ENCODE measurements around the gene CEP89. TPM values are rescaled to one million over a fixed set of nuclear protein-coding genes. Genes with fewer than 3 reads are reported as not detected.
"Not testable (repeated sequence)": the region's sequence is repeated elsewhere in the genome, so short reads cannot be mapped to it uniquely, and the experiment has no call there.

The CEP89 gene
- total and polyA plus RNA-seq, 8 donors, result 5.7 to 11.0 (median 6.9) TPM

DNA sequence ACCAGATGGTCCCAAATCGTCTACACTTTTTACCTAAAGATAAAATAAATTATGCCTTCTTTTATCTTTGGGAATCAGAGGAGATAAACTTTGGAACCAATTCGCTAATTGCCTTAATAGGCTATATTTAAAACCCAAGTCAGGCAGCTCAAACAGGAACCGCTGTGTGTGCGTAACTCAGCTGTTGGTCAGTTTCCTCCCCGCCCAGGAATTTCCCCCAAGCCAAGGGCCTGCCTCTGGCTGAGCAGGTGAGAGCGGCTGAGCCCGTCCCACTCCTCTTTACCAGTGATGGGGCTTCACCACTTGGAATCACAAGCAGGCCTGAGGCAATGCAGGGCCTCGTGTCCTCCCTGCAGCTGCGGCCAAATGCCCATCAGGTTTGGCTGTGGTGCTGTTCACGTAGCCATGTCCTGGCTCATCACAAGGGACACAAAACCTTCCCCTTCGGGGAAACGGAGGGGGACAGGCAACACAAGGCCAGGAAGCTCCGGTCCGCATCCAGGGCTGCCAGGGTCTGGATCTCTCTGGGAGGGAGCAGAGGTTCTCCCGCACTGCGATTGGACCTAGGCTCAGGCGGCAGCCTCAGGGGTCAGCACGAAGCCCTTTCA is 101.7 kb downstream of the CEP89 start:
- 79 to 81% methylated on average over 18 of the region's 18 CpGs for WGBS, 2 donors
- ATAC-seq, result no peak
- no peak overlapping the region for H3K27ac ChIP-seq

DNA sequence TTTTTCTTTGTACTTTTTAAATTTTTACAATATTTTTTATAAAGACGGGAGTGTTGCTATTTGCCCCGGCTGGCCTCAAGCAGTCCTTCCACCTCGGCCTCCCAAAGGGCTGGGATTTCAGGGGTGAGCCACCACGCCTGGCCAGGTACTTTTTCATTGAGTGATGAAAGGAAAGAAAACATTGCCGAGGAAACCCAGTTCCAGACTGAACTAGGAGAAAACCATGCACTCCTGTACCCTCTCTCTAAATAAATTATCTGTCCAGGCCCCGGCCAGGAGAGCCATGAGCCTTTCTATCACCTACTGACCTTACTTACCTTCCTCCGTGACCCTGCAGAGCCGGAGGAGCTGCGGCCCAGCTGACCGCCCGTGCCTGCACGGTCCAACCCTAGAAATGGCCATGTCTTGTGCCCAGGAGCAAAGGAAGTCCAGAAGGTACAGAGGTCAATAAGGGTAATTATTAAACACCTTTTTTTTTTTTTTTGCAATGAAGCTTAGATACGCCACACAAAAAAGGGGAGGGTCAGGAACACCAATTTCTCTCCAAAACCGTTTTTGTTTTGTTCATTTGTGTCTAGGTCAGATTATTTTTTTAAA is 102.3 kb downstream of the CEP89 start, which contains the start of gene SLC7A9:
SLC7A9 (minus strand) TSS at position 399 of the 597 bp plus-strand sequence. CDS start 1,233 bp downstream, outside the sequence.
- WGBS, 2 donors, result 66 to 68% methylated on average over 14 of the region's 14 CpGs
- TF ChIP-seq, protein P1, sequence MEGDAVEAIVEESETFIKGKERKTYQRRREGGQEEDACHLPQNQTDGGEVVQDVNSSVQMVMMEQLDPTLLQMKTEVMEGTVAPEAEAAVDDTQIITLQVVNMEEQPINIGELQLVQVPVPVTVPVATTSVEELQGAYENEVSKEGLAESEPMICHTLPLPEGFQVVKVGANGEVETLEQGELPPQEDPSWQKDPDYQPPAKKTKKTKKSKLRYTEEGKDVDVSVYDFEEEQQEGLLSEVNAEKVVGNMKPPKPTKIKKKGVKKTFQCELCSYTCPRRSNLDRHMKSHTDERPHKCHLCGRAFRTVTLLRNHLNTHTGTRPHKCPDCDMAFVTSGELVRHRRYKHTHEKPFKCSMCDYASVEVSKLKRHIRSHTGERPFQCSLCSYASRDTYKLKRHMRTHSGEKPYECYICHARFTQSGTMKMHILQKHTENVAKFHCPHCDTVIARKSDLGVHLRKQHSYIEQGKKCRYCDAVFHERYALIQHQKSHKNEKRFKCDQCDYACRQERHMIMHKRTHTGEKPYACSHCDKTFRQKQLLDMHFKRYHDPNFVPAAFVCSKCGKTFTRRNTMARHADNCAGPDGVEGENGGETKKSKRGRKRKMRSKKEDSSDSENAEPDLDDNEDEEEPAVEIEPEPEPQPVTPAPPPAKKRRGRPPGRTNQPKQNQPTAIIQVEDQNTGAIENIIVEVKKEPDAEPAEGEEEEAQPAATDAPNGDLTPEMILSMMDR (IDR thresholded peaks at IDR 0.05), result no peak
- no peak for FAIRE-seq
- DNase-seq, result no peak
- Histone ChIP-seq H3K4me3 (no peak within 1 kb of the TSS), H3K36me3 (no peaks in the 10 kb centered on the region), H3K27ac (no peak within 1 kb of the TSS), H3K27me3 (no peaks in the 10 kb centered on the region), H3K9me3 (no peaks in the 10 kb centered on the region), H3K4me1 (no peaks in the 10 kb centered on the region)
- no peak for ATAC-seq
- intact Hi-C loops (cut with DNase I), result no loop called here

More for the DNA sequence above, 101.7 kb downstream of the CEP89 start:
- TF ChIP-seq, protein P1 (IDR thresholded peaks at IDR 0.05), result no peak
- no peaks in the 10 kb centered on the region for H3K36me3 ChIP-seq
- no peak overlapping the region for H3K4me3 ChIP-seq
- intact Hi-C loops (cut with DNase I), result no loop called here
- DNase-seq, result no peak
- H3K9me3 ChIP-seq, result no peaks in the 10 kb centered on the region
- H3K27me3 ChIP-seq, result no peaks in the 10 kb centered on the region
- no peaks in the 10 kb centered on the region for H3K4me1 ChIP-seq
- FAIRE-seq, result no peak

DNA sequence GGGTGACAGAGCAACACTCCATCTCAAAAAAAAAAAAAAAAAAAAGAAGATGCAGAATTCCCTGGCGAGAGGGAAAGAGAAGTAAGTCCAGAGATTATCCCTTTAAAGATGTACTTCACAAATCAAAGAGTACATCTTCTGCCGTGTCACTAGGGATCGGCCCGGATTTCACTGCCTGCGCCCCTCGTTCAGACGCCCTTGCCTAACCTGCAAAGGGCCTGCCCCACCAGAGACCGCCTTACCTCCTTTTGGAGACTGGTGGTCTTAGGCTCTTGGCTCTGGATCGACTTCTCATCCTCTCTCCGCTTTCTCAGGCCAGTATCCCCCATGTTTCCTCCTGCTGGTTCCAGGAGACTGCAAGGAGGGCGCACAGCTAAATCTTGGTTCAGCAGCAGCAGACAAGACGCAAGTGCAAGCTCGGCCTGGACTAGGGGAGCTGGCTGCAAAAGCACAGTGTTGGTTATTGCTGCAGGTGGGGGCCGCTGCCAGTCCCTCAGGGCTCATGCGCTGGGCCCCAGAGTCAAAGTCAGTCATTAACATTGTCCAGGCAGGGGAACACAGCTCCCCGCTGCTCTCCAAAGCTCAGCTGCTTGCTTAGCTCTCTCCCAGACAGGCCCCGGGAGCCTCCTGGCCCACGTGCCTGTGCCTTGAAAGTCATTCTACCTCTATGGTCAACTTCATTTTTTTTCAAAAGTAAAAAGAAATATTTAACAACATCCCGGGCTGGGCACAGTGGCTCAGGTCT is 103.4 kb downstream of the CEP89 start:
- intact Hi-C loops (cut with DNase I), result no loop called here
- FAIRE-seq, result no peak
- Histone ChIP-seq H3K4me3 (no peak overlapping the region), H3K27ac (no peak overlapping the region), H3K27me3 (no peaks in the 10 kb centered on the region), H3K4me1 (no peaks in the 10 kb centered on the region), H3K36me3 (no peaks in the 10 kb centered on the region), H3K9me3 (no peaks in the 10 kb centered on the region)
- TF ChIP-seq, protein P1 (IDR thresholded peaks at IDR 0.05), result no peak
- no peak for ATAC-seq
- whole genome bisulfite sequencing, 2 donors, result 85 to 89% methylated on average over 19 of the region's 19 CpGs
- no peak for DNase-seq

DNA sequence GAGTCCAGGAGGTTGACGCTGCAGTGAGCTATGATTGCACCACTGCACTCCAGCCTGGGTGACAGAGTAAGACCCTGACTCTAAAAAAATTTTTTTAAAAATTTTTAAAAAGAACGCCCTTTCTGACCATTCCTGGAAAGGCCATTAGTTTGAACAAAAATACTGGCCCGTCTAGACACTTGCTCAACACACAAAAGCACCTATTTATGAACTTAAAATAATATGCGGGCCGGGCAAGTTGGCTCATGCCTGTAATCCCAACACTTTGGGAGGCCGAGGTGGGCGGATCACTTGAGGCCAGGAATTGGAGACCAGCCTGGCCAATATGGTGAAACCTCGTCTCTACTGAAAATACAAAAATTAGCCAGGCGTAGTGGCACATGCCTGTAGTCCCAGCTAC is 104.3 kb downstream of the CEP89 start:
- H3K4me1 ChIP-seq; H3K27ac ChIP-seq; ATAC-seq; DNase-seq; H3K36me3 ChIP-seq; H3K4me3 ChIP-seq; FAIRE-seq; H3K9me3 ChIP-seq; intact Hi-C loops (cut with DNase I); H3K27me3 ChIP-seq: not testable (repeated sequence)
- WGBS, 2 donors, result 88 to 97% methylated on average over 9 of the region's 9 CpGs

DNA sequence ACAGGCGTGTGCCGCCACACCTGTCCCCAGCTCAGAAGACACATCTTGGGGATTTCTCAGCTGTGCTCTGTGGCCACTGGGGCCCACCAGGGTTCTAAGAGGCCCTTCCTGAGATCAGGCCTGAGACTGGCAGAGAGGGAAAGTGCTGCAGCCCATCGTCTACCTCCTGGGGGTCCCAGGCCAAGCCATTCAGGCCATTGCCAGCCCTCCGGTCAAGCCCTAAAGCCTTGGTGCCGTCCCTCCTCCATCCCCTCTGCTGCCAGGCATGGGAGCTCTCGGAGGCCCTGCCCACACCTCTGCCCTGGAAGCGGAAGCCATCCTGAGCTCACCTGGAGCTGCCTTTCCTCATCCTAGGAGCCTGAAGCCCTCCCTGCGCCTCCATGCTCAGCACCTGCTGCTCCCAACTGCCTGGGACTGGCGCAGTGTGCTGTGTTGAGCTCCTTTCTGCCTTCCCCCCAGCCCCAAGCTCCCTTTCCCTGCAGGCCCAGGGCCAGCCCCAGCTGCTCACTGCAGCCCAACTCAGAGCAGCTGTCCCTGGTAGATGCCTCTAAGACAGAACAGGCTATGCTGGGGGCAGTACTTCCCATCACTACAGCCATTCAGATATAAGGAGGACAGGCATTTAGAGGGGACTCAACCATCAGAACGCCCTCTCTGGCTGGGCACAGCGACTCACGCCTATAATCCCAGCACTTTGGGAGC is 105.0 kb downstream of the CEP89 start:
- TF ChIP-seq, protein P1 (IDR thresholded peaks at IDR 0.05), result no peak
- no peaks in the 10 kb centered on the region for H3K4me1 ChIP-seq
- FAIRE-seq (no peak), ATAC-seq (no peak), DNase-seq (no peak)
- no peak overlapping the region for H3K4me3 ChIP-seq
- 84 to 85% methylated on average over 11 to 12 of the region's 12 CpGs for WGBS, 2 donors
- H3K27me3 ChIP-seq, result no peaks in the 10 kb centered on the region
- no peak overlapping the region for H3K27ac ChIP-seq
- no peaks in the 10 kb centered on the region for H3K36me3 ChIP-seq
- intact Hi-C loops (cut with DNase I), result no loop called here
- H3K9me3 ChIP-seq, result no peaks in the 10 kb centered on the region
